DOHH2 (cell line): ENCODE measurements around the gene DCUN1D3.

Experiments used
- H3F3A ChIP-seq: fragments of 200-600 bp; sonication (generic), shearing (Covaris generic); 2 replicates; pipeline ENCODE4 v1.6.0; 2016; ENCODE audit warnings: antibody characterized with exemption, mild to moderate bottlenecking; ENCODE audit not compliant: control insufficient read depth, insufficient read depth
- H3K27ac ChIP-seq: fragments of 200-600 bp; sonication (generic); 2 replicates; pipeline ENCODE4 v1.5.1; 2014; ENCODE audit warnings: low read depth, mild to moderate bottlenecking, low read length, moderate library complexity
- H3K27me3 ChIP-seq: fragments of 200-600 bp; sonication (generic); 2 replicates; pipeline ENCODE4 v1.6.1; 2014; ENCODE audit warnings: mild to moderate bottlenecking, low read length, mixed read lengths; ENCODE audit not compliant: control insufficient read depth
- H3K36me3 ChIP-seq: fragments of 200-600 bp; sonication (generic); 2 replicates; pipeline ENCODE4 v1.6.1; 2014; ENCODE audit warnings: mild to moderate bottlenecking, low read length, moderate library complexity, mixed read lengths; ENCODE audit not compliant: control insufficient read depth
- H3K4me1 ChIP-seq: fragments of 200-600 bp; sonication (generic); 2 replicates; pipeline ENCODE4 v1.6.1; 2014; ENCODE audit warnings: mild to moderate bottlenecking, low read length, mixed read lengths; ENCODE audit not compliant: control insufficient read depth
- H3K4me2 ChIP-seq: fragments of 200-600 bp; sonication (generic); 2 replicates; pipeline ENCODE4 v1.6.0; 2014; ENCODE audit warnings: mild to moderate bottlenecking, low read length, moderate library complexity
- H3K4me3 ChIP-seq: fragments of 200-600 bp; sonication (generic); 2 replicates; pipeline ENCODE4 v1.5.1; 2014; ENCODE audit warnings: mild to moderate bottlenecking, low read length, mixed read lengths
- H3K79me2 ChIP-seq: fragments of 200-600 bp; sonication (generic); 2 replicates; pipeline ENCODE4 v1.6.1; 2014; ENCODE audit warnings: mild to moderate bottlenecking, low read length, mixed read lengths; ENCODE audit not compliant: control insufficient read depth
- H3K9me2 ChIP-seq: fragments of 200-600 bp; sonication (generic); replicated peaks from 2 replicates; pipeline ENCODE4 v1.6.1; 2014; ENCODE audit warnings: mild to moderate bottlenecking, low read length, mixed read lengths; ENCODE audit not compliant: control insufficient read depth
- H3K9me3 ChIP-seq: fragments of 200-600 bp; sonication (generic); 2 replicates; pipeline ENCODE4 v1.6.1; 2014; ENCODE audit warnings: antibody characterized with exemption, low read length, mixed read lengths; ENCODE audit not compliant: control insufficient read depth, insufficient read depth
- H4K20me1 ChIP-seq: fragments of 200-600 bp; sonication (generic); 2 replicates; pipeline ENCODE4 v1.6.0; 2014; ENCODE audit warnings: low read depth, mild to moderate bottlenecking, antibody characterized with exemption, low read length, moderate library complexity; ENCODE audit not compliant: control insufficient read depth, insufficient read depth
- EZH2phosphoT487 ChIP-seq: fragments of 200-600 bp; sonication (generic); IDR thresholded peaks from 2 replicates; pipeline ENCODE4 v1.6.1; 2017; ENCODE audit warnings: borderline replicate concordance, mild to moderate bottlenecking, antibody characterized with exemption, low read length, moderate library complexity, mixed read lengths
- TF ChIP-seq, protein P1 (sequence below): fragments of 200-600 bp; sonication (generic); IDR thresholded peaks from one replicate; pipeline ENCODE4 v1.5.1; 2014; ENCODE audit warnings: antibody characterized with exemption, mild to moderate bottlenecking, low read depth, low read length; ENCODE audit not compliant: poor library complexity, severe bottlenecking

DCUN1D3 gene

DNA sequence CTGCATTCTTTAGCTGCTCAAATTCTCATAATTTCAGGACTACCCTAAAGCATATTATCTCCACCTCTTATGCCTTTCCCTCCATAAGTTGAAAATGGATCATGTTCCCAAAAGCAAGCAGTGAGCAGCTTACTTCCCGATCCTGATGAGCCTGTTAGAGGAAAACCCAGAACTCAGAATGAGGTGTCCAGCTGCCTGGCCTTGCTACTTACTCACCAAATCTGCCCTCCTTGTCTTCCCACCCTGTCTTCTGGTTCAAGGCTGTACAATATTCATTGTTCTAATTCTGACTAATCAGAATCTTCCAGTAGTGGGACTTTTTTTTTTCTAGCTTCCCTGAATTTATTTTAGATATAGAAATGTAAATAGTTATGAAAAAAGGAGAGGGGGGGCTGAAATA, 11.2 kb upstream of the DCUN1D3 start:
- no peak overlapping the region for H3K27ac ChIP-seq
- peaks cover 26% of the 10 kb centered on the region for H3K4me1 ChIP-seq
- no peaks in the 10 kb centered on the region for H3K9me2 ChIP-seq
- no peak for TF ChIP-seq EZH2phosphoT487
- TF ChIP-seq, protein P1, sequence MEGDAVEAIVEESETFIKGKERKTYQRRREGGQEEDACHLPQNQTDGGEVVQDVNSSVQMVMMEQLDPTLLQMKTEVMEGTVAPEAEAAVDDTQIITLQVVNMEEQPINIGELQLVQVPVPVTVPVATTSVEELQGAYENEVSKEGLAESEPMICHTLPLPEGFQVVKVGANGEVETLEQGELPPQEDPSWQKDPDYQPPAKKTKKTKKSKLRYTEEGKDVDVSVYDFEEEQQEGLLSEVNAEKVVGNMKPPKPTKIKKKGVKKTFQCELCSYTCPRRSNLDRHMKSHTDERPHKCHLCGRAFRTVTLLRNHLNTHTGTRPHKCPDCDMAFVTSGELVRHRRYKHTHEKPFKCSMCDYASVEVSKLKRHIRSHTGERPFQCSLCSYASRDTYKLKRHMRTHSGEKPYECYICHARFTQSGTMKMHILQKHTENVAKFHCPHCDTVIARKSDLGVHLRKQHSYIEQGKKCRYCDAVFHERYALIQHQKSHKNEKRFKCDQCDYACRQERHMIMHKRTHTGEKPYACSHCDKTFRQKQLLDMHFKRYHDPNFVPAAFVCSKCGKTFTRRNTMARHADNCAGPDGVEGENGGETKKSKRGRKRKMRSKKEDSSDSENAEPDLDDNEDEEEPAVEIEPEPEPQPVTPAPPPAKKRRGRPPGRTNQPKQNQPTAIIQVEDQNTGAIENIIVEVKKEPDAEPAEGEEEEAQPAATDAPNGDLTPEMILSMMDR: no peak
- H3K4me2 ChIP-seq: no peak overlapping the region
- H3F3A ChIP-seq: peaks cover 12% of the 10 kb centered on the region
- no peaks in the 10 kb centered on the region for H4K20me1 ChIP-seq
- H3K79me2 ChIP-seq: peaks cover 10% of the 10 kb centered on the region
- no peak overlapping the region for H3K4me3 ChIP-seq
- H3K36me3 ChIP-seq: peaks cover 7% of the 10 kb centered on the region
- H3K27me3 ChIP-seq: no peaks in the 10 kb centered on the region
- H3K9me3 ChIP-seq: no peaks in the 10 kb centered on the region

DNA sequence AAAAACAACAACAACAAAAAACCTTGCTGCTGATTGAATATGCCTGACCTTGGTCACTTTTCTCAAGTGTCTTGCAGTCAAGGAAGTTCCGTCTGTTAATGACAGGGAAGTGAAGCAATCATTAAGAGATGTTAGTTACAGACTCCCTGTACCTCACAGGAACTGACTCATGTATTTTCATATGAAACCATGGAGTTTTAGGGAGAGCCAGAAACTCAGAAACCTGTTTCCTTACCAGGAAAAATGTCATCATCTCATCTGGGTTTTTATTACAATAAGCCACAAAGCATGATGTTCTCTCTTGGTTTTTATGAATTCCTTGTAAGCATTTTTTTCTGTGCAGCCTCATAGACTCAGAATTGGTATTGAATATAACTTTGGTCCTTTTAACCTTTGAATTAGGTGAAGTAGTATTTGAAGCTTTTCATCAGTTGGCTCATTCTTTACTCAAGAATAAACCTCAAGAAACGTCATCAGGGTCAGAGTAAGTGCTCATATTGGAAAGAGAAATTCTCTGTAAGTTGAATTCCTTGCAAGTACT, 10.7 kb upstream of the DCUN1D3 start:
- Histone ChIP-seq H3K9me3 (no peaks in the 10 kb centered on the region), H3K79me2 (peaks cover 6% of the 10 kb centered on the region), H3K27me3 (no peaks in the 10 kb centered on the region), H3K4me1 (peaks cover 21% of the 10 kb centered on the region), H3K4me2 (no peak overlapping the region), H3K36me3 (peaks cover 3% of the 10 kb centered on the region; the same call in 1 of the 2 replicates), H3K27ac (no peak overlapping the region), H3K9me2 (no peaks in the 10 kb centered on the region), H3F3A (peaks cover 12% of the 10 kb centered on the region), H4K20me1 (no peaks in the 10 kb centered on the region), H3K4me3 (no peak overlapping the region)
- no peak for TF ChIP-seq EZH2phosphoT487
- TF ChIP-seq, protein P1: no peak

DNA sequence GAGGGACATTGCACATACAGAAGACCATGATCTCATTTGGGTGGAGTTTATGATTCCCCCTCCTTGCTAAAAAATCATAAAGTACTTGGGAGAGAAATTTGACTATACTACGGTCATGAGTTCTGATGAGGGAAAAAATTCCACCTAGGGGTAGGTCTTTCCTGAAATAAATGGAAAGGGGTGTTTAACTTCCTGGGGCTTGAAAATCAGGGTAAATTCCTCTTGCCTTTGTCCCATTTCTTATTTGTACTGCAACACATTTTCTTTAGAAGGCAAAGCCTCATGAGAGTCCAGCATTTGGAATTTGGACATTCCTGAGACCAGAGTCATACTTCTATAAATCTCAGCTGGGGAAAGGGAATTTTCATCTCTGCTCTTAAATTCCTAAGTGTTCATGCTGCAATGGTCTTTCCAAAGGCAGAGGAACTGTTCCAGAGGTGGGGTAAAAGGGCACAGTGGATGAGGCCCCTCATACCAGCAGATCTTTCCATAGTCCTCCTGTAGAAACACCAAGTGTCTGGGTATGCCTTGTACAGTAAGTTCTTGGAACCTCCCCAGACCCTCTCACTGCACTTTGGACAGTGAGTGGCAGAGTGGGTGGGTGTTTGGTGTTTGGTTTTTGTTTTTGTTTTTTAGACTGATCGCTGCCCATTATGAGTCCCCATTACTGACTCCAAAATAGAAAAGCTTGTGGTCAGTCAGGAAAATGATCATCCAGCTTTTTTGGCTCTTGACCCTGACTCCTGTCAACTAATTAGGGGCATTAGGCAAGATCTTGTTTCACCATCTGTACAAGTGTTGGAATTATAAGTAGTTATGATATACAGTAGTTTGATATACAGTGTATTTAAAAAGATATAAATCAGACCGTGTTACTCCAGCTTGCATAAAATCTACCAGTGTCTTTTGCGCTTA, 6.4 kb upstream of the DCUN1D3 start:
- no peak overlapping the region for H3K27ac ChIP-seq
- peaks cover 10% of the 10 kb centered on the region; the same call in 1 of the 2 replicates for H3F3A ChIP-seq
- TF ChIP-seq, protein P1: no peak
- TF ChIP-seq EZH2phosphoT487: no peak
- peaks cover 41% of the 10 kb centered on the region for H3K4me1 ChIP-seq
- peaks cover 14% of the 10 kb centered on the region for H3K36me3 ChIP-seq
- peaks cover 46% of the 10 kb centered on the region for H3K79me2 ChIP-seq
- no peaks in the 10 kb centered on the region for H3K9me2 ChIP-seq
- peaks cover 11% of the 10 kb centered on the region; the same call in 1 of the 2 replicates for H4K20me1 ChIP-seq
- no peak overlapping the region for H3K4me2 ChIP-seq
- no peaks in the 10 kb centered on the region for H3K27me3 ChIP-seq
- no peak overlapping the region for H3K4me3 ChIP-seq
- H3K9me3 ChIP-seq: no peaks in the 10 kb centered on the region
